Glutamatergic neuron (in vitro differentiated cells): ENCODE results near the gene CIAO3. TPM values are rescaled to one million over a fixed set of nuclear protein-coding genes. Genes with fewer than 3 reads are reported as not detected.

ENCODE experiments used
- DNase-seq: peaks from one replicate; pipeline ENCODE4 v3.0.0; 2022
- H3K27ac Mint-ChIP-seq: one replicate; pipeline ENCODE4 v1.8.0; 2020; ENCODE audit warnings: mild to moderate bottlenecking, mixed read lengths, inconsistent platforms; ENCODE audit not compliant: unreplicated experiment
- H3K27me3 Mint-ChIP-seq: one replicate; pipeline ENCODE4 v1.8.0; 2020; ENCODE audit warnings: mild to moderate bottlenecking, moderate library complexity, mixed read lengths, inconsistent platforms; ENCODE audit not compliant: unreplicated experiment
- H3K36me3 Mint-ChIP-seq: one replicate; pipeline ENCODE4 v1.8.0; 2020; ENCODE audit warnings: mild to moderate bottlenecking, mixed read lengths, inconsistent platforms; ENCODE audit not compliant: unreplicated experiment
- H3K4me1 Mint-ChIP-seq: one replicate; pipeline ENCODE4 v1.8.0; 2020; ENCODE audit warnings: mild to moderate bottlenecking, low read depth, mixed read lengths, inconsistent platforms; ENCODE audit not compliant: unreplicated experiment
- H3K4me3 Mint-ChIP-seq: one replicate; pipeline ENCODE4 v1.8.0; 2020; ENCODE audit warnings: mild to moderate bottlenecking, mixed read lengths, inconsistent platforms; ENCODE audit not compliant: unreplicated experiment
- H3K9me3 Mint-ChIP-seq: one replicate; pipeline ENCODE4 v1.8.0; 2020; ENCODE audit warnings: mild to moderate bottlenecking, moderate library complexity, mixed read lengths, inconsistent platforms; ENCODE audit not compliant: unreplicated experiment
- total RNA-seq: library from RNA; stranded (reverse); fragmentation: NEBNext Ultra II Directional; extraction: Animal tissue kit (Norgen Biotek cat#: 25700); gene quantifications from one replicate; pipeline ENCODE4 v1.2.1, GENCODE V29; 2021; ENCODE audit not compliant: unreplicated experiment
- TF ChIP-seq, protein P1 (sequence below): fragments of 200-600 bp; sonication (generic); IDR thresholded peaks from one replicate; pipeline ENCODE4 v1.5.0; 2021; ENCODE audit not compliant: partially characterized antibody, unreplicated experiment

CIAO3 gene
- total RNA-seq, 1 donor from 2014 or later: 49.5 TPM

DNA sequence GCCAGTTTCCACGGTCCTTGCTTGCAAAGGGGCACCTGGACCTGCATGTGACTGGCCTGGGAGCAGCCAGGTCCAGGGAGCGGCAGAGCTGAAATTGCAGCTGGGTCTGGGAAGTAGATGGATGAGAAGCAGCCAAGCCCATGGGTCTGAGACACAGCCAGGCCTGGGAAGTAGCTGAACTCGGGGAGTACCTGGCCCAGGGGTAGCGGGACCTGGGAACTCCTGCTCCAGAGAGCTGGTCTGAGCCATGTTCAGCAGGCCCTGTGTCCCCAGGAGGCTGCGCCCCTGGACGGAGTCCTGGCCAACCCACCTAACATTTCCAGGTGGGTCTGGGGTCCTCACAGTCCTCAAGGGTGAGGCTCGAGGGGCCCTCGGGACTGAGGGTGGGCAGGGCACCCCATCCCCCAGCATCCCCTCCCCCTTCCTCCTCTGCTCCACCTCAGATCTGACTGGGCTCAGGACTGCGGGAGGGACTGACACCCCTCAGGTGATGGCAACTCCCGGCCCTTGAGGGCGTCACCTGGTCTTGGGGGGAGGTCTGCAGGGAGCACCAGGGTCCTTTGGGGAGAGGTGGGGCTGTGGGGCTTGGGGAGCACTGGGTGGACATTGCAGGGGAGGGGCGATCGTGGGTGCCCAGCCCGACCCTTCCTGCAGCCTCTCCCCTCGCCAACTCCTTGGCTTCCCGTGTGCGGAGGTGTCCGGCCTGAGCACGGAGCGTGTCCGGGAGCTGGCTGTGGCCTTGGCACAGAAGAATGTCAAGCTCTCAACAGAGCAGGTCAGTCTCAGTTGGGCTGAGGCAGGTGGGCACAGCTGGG lies 22.8 kb upstream of the CIAO3 start:
- no peaks in the 10 kb centered on the region for H3K36me3 Mint-ChIP-seq
- H3K9me3 Mint-ChIP-seq: no peaks in the 10 kb centered on the region
- DNase-seq: no peak
- no peaks in the 10 kb centered on the region for H3K4me1 Mint-ChIP-seq
- H3K27ac Mint-ChIP-seq: no peak overlapping the region
- peaks cover 5% of the 10 kb centered on the region for H3K27me3 Mint-ChIP-seq
- H3K4me3 Mint-ChIP-seq: no peak overlapping the region
- TF ChIP-seq, protein P1, sequence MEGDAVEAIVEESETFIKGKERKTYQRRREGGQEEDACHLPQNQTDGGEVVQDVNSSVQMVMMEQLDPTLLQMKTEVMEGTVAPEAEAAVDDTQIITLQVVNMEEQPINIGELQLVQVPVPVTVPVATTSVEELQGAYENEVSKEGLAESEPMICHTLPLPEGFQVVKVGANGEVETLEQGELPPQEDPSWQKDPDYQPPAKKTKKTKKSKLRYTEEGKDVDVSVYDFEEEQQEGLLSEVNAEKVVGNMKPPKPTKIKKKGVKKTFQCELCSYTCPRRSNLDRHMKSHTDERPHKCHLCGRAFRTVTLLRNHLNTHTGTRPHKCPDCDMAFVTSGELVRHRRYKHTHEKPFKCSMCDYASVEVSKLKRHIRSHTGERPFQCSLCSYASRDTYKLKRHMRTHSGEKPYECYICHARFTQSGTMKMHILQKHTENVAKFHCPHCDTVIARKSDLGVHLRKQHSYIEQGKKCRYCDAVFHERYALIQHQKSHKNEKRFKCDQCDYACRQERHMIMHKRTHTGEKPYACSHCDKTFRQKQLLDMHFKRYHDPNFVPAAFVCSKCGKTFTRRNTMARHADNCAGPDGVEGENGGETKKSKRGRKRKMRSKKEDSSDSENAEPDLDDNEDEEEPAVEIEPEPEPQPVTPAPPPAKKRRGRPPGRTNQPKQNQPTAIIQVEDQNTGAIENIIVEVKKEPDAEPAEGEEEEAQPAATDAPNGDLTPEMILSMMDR: no peak

- Mint-ChIP-seq H3K36me3 (no peaks in the 10 kb centered on the region), H3K4me3 (no peak overlapping the region), H3K27ac (no peak overlapping the region), H3K4me1 (no peaks in the 10 kb centered on the region), H3K9me3 (no peaks in the 10 kb centered on the region), H3K27me3 (peaks cover 5% of the 10 kb centered on the region)
- TF ChIP-seq, protein P1: no peak
- no peak for DNase-seq
These were observed 21.9 kb upstream of the CIAO3 start for GRCh38 chr16:762595-763268.

GRCh38 chr16:761625-762513 lies 21.1 kb upstream of the CIAO3 start:
- no peak for DNase-seq
- Mint-ChIP-seq H3K4me3 (no peak overlapping the region), H3K4me1 (no peaks in the 10 kb centered on the region), H3K27ac (no peak overlapping the region), H3K9me3 (no peaks in the 10 kb centered on the region), H3K27me3 (peaks cover 7% of the 10 kb centered on the region), H3K36me3 (no peaks in the 10 kb centered on the region)
- TF ChIP-seq, protein P1: no peak

DNA sequence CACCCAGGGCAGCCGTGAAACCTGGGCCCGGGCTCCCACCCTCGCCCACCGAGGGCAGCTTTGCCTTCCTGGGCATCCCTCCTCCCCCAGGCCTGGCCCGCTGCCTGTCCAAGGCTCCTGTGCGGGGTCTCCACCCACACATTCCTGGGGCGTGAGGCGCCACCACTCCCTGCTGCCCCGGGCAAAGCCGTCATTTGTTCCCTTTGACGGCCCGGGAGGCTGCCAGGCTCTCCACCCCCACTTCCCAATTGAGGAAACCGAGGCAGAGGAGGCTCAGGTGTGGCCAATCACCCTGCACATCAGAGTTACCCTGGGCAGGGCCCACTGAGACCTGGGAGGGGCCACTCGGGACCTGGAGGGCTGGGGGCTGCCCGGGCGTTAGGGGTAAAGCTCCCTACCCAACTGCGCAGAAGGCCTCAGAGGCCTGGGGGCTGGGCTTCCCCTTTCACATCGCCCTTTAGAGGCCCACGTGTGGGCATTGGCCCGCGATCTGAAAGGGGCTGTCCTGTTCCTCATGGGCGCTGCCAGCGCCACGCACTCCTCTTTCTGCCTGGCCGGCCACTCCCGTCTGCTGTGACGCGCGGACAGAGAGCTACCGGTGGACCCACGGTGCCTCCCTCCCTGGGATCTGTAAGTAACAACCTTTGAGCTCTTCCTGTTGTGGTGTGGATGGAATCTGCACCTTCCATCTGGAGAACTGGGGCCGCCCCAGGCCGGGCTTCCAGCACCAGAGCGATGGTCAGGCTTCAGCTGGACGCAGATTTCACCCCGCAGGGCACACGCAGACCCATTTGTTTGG lies 19.9 kb upstream of the CIAO3 start, which contains the start of gene MSLN:
Gene MSLN (plus strand): TSS at position 190 of the 799 bp plus-strand sequence. CDS start 1,947 bp downstream, outside the sequence.
- TF ChIP-seq, protein P1: no peak
- H3K9me3 Mint-ChIP-seq: peaks cover 3% of the 10 kb centered on the region
- H3K4me1 Mint-ChIP-seq: no peaks in the 10 kb centered on the region
- H3K4me3 Mint-ChIP-seq: no peak within 1 kb of the TSS
- peaks cover 7% of the 10 kb centered on the region for H3K27me3 Mint-ChIP-seq
- H3K36me3 Mint-ChIP-seq: peaks cover 5% of the 10 kb centered on the region
- no peak within 1 kb of the TSS for H3K27ac Mint-ChIP-seq
- no peak for DNase-seq
